C4-2B (cell line): ENCODE measurements around the gene RELL2.

ENCODE experiments used
- ZFX ChIP-seq: fragments of 450-650 bp; IDR thresholded peaks from 2 replicates; pipeline ENCODE4 v1.6.1; 2017
- TF ChIP-seq, protein P1 (sequence below): fragments of 450-650 bp; conservative IDR thresholded peaks from 2 replicates; pipeline ENCODE4 v1.5.1; 2017; ENCODE audit warnings: mild to moderate bottlenecking

DNA sequence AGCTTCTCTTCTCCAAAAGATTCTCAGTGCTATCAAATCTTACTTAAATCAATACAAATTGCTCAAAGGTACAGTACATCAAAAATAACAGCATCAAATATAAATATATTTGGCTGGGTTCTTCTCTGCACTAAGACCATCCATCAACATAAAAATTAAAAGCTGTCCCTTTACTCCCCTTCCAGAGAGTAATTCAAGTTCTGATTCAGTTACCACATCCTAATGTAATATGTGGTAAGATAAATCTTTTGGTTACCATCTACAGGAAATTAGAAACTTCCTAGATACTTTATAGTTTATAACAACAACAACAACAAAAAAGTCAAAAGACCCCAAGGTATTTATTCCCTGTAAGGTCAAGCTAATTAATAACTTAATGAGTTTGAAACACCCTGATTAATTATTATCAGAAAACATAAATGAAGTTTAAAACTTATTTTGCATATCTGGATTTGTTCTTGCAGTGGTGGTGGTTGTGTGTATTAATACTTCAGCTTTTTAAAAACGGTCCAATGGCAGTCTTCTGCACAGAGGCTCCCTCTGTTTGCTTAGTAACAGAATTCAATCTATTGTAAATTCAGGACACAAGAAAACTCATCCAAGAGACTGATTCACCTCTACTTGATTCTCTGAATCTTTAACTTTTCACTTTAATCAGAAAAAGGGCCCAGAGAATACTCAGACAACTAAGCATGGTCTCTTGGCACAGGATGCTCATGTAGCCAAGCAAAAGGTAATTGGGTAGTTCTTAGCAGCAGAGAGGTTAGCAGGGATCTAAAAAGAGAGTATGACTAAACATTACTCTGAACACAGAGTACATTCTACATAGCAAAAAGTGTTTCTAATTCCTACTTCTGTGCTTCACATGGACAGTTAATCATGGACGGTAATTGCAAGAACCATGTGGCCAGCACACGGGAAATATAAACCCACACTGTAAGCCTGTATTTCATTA is 38.1 kb upstream of the RELL2 start:
- TF ChIP-seq, protein P1, sequence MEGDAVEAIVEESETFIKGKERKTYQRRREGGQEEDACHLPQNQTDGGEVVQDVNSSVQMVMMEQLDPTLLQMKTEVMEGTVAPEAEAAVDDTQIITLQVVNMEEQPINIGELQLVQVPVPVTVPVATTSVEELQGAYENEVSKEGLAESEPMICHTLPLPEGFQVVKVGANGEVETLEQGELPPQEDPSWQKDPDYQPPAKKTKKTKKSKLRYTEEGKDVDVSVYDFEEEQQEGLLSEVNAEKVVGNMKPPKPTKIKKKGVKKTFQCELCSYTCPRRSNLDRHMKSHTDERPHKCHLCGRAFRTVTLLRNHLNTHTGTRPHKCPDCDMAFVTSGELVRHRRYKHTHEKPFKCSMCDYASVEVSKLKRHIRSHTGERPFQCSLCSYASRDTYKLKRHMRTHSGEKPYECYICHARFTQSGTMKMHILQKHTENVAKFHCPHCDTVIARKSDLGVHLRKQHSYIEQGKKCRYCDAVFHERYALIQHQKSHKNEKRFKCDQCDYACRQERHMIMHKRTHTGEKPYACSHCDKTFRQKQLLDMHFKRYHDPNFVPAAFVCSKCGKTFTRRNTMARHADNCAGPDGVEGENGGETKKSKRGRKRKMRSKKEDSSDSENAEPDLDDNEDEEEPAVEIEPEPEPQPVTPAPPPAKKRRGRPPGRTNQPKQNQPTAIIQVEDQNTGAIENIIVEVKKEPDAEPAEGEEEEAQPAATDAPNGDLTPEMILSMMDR: no peak
- TF ChIP-seq ZFX: no peak
